Superior temporal gyrus (tissue), 1 donor: ENCODE measurements around the gene ODF4.
"Not testable (repeated sequence)": the region's sequence is repeated elsewhere in the genome, so short reads cannot be mapped to it uniquely, and the experiment has no call there.

ENCODE experiments used
- DNase-seq: peaks from one replicate; pipeline ENCODE4 v3.0.0-alpha.2; 2016; ENCODE audit errors: extremely low spot score

ODF4 gene

GRCh38 chr17:8326511-8327302, 12.9 kb upstream of the ODF4 start:
- DNase-seq: no peak

- no peak for DNase-seq
Observed at GRCh38 chr17:8327303-8327649, 12.4 kb upstream of the ODF4 start.

GRCh38 chr17:8332128-8332527, 7.5 kb upstream of the ODF4 start:
- no peak for DNase-seq

GRCh38 chr17:8332688-8333087, 7.0 kb upstream of the ODF4 start:
- DNase-seq: no peak

GRCh38 chr17:8333281-8333680, 6.4 kb upstream of the ODF4 start:
- no peak for DNase-seq

GRCh38 chr17:8337802-8338752, 1.6 kb upstream of the ODF4 start:
- DNase-seq: no peak

- DNase-seq: no peak
Observed at GRCh38 chr17:8338753-8339140, 893 bp upstream of the ODF4 start.

- no peak for DNase-seq
Observed at GRCh38 chr17:8341456-8341855, 1.8 kb downstream of the ODF4 start.

GRCh38 chr17:8345052-8345690, 5.5 kb downstream of the ODF4 start:
- DNase-seq: no peak

- DNase-seq: no peak
Observed at GRCh38 chr17:8345951-8346665, 6.5 kb downstream of the ODF4 start.

GRCh38 chr17:8347001-8347400, 7.4 kb downstream of the ODF4 start:
- DNase-seq: not testable (repeated sequence)

GRCh38 chr17:8350339-8350738, 10.7 kb downstream of the ODF4 start:
- DNase-seq: no peak

- DNase-seq: no peak
Observed at GRCh38 chr17:8353736-8354135, 14.1 kb downstream of the ODF4 start.

- no peak for DNase-seq
Observed at GRCh38 chr17:8354236-8354635, 14.6 kb downstream of the ODF4 start.

GRCh38 chr17:8357910-8358309, 18.3 kb downstream of the ODF4 start:
- DNase-seq: no peak

GRCh38 chr17:8359769-8360168, 20.1 kb downstream of the ODF4 start:
- peak; percentile 71 for DNase-seq

- DNase-seq: no peak
Observed at GRCh38 chr17:8360260-8360659, 20.6 kb downstream of the ODF4 start.

- no peak for DNase-seq
Observed at GRCh38 chr17:8360751-8361150, 21.1 kb downstream of the ODF4 start.

- DNase-seq: no peak
Observed at GRCh38 chr17:8362651-8363332, 23.2 kb downstream of the ODF4 start.

GRCh38 chr17:8365143-8365542, 25.5 kb downstream of the ODF4 start:
- DNase-seq: no peak

- no peak for DNase-seq
Observed at GRCh38 chr17:8366231-8366630, 26.6 kb downstream of the ODF4 start.
